Measurements from ENCODE around the gene FAF2.

The FAF2 gene

GRCh38 chr5:176524987-176525386 is 76.8 kb downstream of the FAF2 start:
- no peaks in the 10 kb centered on the region for H3K9me3 Mint-ChIP-seq
- no peak overlapping the region for H3K4me3 Mint-ChIP-seq
- H3K4me1 Mint-ChIP-seq: no peaks in the 10 kb centered on the region
- peaks cover 16% of the 10 kb centered on the region for H3K36me3 Mint-ChIP-seq (ENCODE audit: low read depth)
- TF ChIP-seq CTCF (IDR thresholded peaks at IDR 0.05; ENCODE audit: unreplicated experiment in 3 of 3): no peak
- H3K27ac Mint-ChIP-seq: no peak overlapping the region
- no peaks in the 10 kb centered on the region for H3K27me3 Mint-ChIP-seq (ENCODE audit: low read depth)

- H3K4me3 Mint-ChIP-seq: no peak overlapping the region
- H3K27ac Mint-ChIP-seq: peak overlapping the region in 1 of 3 experiments; percentile 23
- no peaks in the 10 kb centered on the region for H3K27me3 Mint-ChIP-seq (ENCODE audit: low read depth)
- no peaks in the 10 kb centered on the region for H3K4me1 Mint-ChIP-seq
- H3K36me3 Mint-ChIP-seq (ENCODE audit: low read depth): peaks cover 16% of the 10 kb centered on the region
- H3K9me3 Mint-ChIP-seq: no peaks in the 10 kb centered on the region
- no peak for TF ChIP-seq CTCF (IDR thresholded peaks at IDR 0.05; ENCODE audit: unreplicated experiment in 3 of 3)
Observed at GRCh38 chr5:176525677-176526076, 77.5 kb downstream of the FAF2 start.

- H3K36me3 Mint-ChIP-seq (ENCODE audit: low read depth): peaks cover 20% of the 10 kb centered on the region
- no peak overlapping the region for H3K4me3 Mint-ChIP-seq
- no peak for TF ChIP-seq CTCF (IDR thresholded peaks at IDR 0.05; ENCODE audit: unreplicated experiment in 3 of 3)
- no peak overlapping the region for H3K27ac Mint-ChIP-seq
- H3K27me3 Mint-ChIP-seq (ENCODE audit: low read depth): no peaks in the 10 kb centered on the region
- H3K4me1 Mint-ChIP-seq: peaks cover 5% of the 10 kb centered on the region
- H3K9me3 Mint-ChIP-seq: no peaks in the 10 kb centered on the region
Observed at GRCh38 chr5:176526462-176526861, 78.3 kb downstream of the FAF2 start.

GRCh38 chr5:176527246-176528222 is 79.3 kb downstream of the FAF2 start:
- H3K27me3 Mint-ChIP-seq (ENCODE audit: low read depth): no peaks in the 10 kb centered on the region
- no peaks in the 10 kb centered on the region for H3K9me3 Mint-ChIP-seq
- H3K27ac Mint-ChIP-seq: no peak overlapping the region
- peaks cover 20% of the 10 kb centered on the region for H3K36me3 Mint-ChIP-seq (ENCODE audit: low read depth)
- H3K4me3 Mint-ChIP-seq: no peak overlapping the region
- H3K4me1 Mint-ChIP-seq: peaks cover 7% of the 10 kb centered on the region
- TF ChIP-seq CTCF (IDR thresholded peaks at IDR 0.05; ENCODE audit: unreplicated experiment in 3 of 3): no peak

- H3K4me3 Mint-ChIP-seq: no peak overlapping the region
- no peak overlapping the region for H3K27ac Mint-ChIP-seq
- peaks cover 10% of the 10 kb centered on the region for H3K4me1 Mint-ChIP-seq
- H3K36me3 Mint-ChIP-seq (ENCODE audit: low read depth): peaks cover 22% of the 10 kb centered on the region
- TF ChIP-seq CTCF (IDR thresholded peaks at IDR 0.05; ENCODE audit: unreplicated experiment in 3 of 3): no peak
- H3K9me3 Mint-ChIP-seq: no peaks in the 10 kb centered on the region
- no peaks in the 10 kb centered on the region for H3K27me3 Mint-ChIP-seq (ENCODE audit: low read depth)
Observed at GRCh38 chr5:176528301-176528700, 80.1 kb downstream of the FAF2 start.

- no peaks in the 10 kb centered on the region for H3K9me3 Mint-ChIP-seq
- no peaks in the 10 kb centered on the region for H3K27me3 Mint-ChIP-seq (ENCODE audit: low read depth)
- no peak overlapping the region for H3K27ac Mint-ChIP-seq
- H3K4me3 Mint-ChIP-seq: no peak overlapping the region
- no peak for TF ChIP-seq CTCF (IDR thresholded peaks at IDR 0.05; ENCODE audit: unreplicated experiment in 3 of 3)
- H3K4me1 Mint-ChIP-seq: peaks cover 14% of the 10 kb centered on the region
- H3K36me3 Mint-ChIP-seq (ENCODE audit: low read depth): peaks cover 26% of the 10 kb centered on the region
Observed at GRCh38 chr5:176528761-176529115, 80.6 kb downstream of the FAF2 start.
